Measurements from ENCODE around the gene TP63. TPM values are rescaled to one million over a fixed set of nuclear protein-coding genes. Genes with fewer than 3 reads are reported as not detected.

Gene TP63
- total and polyA plus RNA-seq, 2 donors (not counting 3 experiments of a cell fraction or from before 2014, with no cell fraction given) = not detected

- H3K9me1 ChIP-seq (replicated peaks; ENCODE audit: control insufficient read depth, extremely low read depth, insufficient read depth, low read length) = no peaks in the 10 kb centered on the region
- no peak overlapping the region for H3K4me3 ChIP-seq (replicated peaks in 1 of 3; ENCODE audit: insufficient read depth in 1 of 3, low read depth in 1 of 3, low read length in 3 of 3)
- TF ChIP-seq POLR2AphosphoS5 (IDR thresholded peaks at IDR 0.05; ENCODE audit: insufficient read depth, low read depth, low read length) = no peak
- TF ChIP-seq, protein P1, sequence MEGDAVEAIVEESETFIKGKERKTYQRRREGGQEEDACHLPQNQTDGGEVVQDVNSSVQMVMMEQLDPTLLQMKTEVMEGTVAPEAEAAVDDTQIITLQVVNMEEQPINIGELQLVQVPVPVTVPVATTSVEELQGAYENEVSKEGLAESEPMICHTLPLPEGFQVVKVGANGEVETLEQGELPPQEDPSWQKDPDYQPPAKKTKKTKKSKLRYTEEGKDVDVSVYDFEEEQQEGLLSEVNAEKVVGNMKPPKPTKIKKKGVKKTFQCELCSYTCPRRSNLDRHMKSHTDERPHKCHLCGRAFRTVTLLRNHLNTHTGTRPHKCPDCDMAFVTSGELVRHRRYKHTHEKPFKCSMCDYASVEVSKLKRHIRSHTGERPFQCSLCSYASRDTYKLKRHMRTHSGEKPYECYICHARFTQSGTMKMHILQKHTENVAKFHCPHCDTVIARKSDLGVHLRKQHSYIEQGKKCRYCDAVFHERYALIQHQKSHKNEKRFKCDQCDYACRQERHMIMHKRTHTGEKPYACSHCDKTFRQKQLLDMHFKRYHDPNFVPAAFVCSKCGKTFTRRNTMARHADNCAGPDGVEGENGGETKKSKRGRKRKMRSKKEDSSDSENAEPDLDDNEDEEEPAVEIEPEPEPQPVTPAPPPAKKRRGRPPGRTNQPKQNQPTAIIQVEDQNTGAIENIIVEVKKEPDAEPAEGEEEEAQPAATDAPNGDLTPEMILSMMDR (IDR thresholded peaks at IDR 0.05; ENCODE audit: extremely low read depth in 1 of 2, insufficient read depth in 1 of 2, low read depth in 1 of 2, low read length in 2 of 2) = no peak
- dilution Hi-C loops (cut with MboI; ENCODE audit: extremely low pct_ligation_motif_present, low sequenced_read_pairs) (no loop called here), intact Hi-C loops (cut with micrococcal nuclease) (no loop called here)
- H3K36me3 ChIP-seq (ENCODE audit: control insufficient read depth in 2 of 2, extremely low read depth in 1 of 2, insufficient read depth in 2 of 2, low read length in 2 of 2) = no peaks in the 10 kb centered on the region
- ChIA-PET POLR2A (no interaction called here), CTCF (interaction anchor here (0.9 kb wide), 1 partner anchor 403 kb away, joined by 3 read pairs; no protein-coding TSS in a partner anchor)
- H3K79me2 ChIP-seq (ENCODE audit: control insufficient read depth, insufficient read depth, low read length) = no peaks in the 10 kb centered on the region
- H3K27me3 ChIP-seq (ENCODE audit: control insufficient read depth in 2 of 2, insufficient read depth in 2 of 2, low read length in 2 of 2) = no peaks in the 10 kb centered on the region
- no peak overlapping the region for H3K9ac ChIP-seq (replicated peaks; ENCODE audit: extremely low read depth, insufficient read depth, low read length)
- no peak overlapping the region for H3K4me2 ChIP-seq (ENCODE audit: insufficient read depth, low read length)
- FAIRE-seq = no peak
- no peaks in the 10 kb centered on the region for H4K20me1 ChIP-seq (replicated peaks; ENCODE audit: control insufficient read depth, extremely low read depth, insufficient read depth, low read length)
- DNase-seq (ENCODE audit: low read depth, low spot score) = no peak
- H3K4me1 ChIP-seq (ENCODE audit: control insufficient read depth, extremely low read depth, insufficient read depth, low read length) = no peaks in the 10 kb centered on the region
- no peaks in the 10 kb centered on the region for H3K9me3 ChIP-seq (replicated peaks; ENCODE audit: control insufficient read depth, insufficient read depth, low read length)
- no TSS peak for BruUV-seq (replicated peaks)
- no peak overlapping the region for H3K27ac ChIP-seq (ENCODE audit: insufficient read depth, low read depth, low read length)
- H2AFZ ChIP-seq (ENCODE audit: low read depth, low read length) = no peak overlapping the region
These were observed 4.9 kb downstream of the TP63 start for GRCh38 chr3:189636048-189636447.

DNA sequence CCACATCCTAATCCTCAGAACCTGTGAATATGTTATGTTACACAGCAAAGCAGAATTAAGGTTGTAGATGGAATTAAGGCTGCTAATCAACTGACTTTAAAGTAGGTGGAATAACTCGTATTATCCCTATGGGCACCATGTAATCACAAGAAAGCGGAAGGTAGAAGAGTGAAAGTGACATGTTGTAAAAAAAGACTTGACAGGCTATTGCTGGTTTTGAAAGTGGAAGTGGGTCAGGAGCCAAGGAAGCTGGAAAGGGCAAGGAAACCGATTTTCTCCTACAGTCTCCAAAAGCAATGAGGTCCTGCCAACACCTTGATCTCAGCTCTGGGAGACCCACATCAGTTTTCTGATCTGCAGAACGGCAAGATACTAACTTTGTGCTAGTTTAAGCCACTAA lies 6.6 kb downstream of the TP63 start:
- Histone ChIP-seq H3K79me2 (ENCODE audit: control insufficient read depth, insufficient read depth, low read length) (no peaks in the 10 kb centered on the region), H3K4me3 (replicated peaks in 1 of 3; ENCODE audit: insufficient read depth in 1 of 3, low read depth in 1 of 3, low read length in 3 of 3) (no peak overlapping the region), H3K27ac (ENCODE audit: insufficient read depth, low read depth, low read length) (no peak overlapping the region), H3K9me1 (replicated peaks; ENCODE audit: control insufficient read depth, extremely low read depth, insufficient read depth, low read length) (no peaks in the 10 kb centered on the region), H2AFZ (ENCODE audit: low read depth, low read length) (no peak overlapping the region), H3K36me3 (ENCODE audit: control insufficient read depth in 2 of 2, extremely low read depth in 1 of 2, insufficient read depth in 2 of 2, low read length in 2 of 2) (no peaks in the 10 kb centered on the region), H3K4me1 (ENCODE audit: control insufficient read depth, extremely low read depth, insufficient read depth, low read length) (no peaks in the 10 kb centered on the region), H3K9ac (replicated peaks; ENCODE audit: extremely low read depth, insufficient read depth, low read length) (no peak overlapping the region), H3K4me2 (ENCODE audit: insufficient read depth, low read length) (no peak overlapping the region), H3K9me3 (replicated peaks; ENCODE audit: control insufficient read depth, insufficient read depth, low read length) (no peaks in the 10 kb centered on the region), H3K27me3 (ENCODE audit: control insufficient read depth in 2 of 2, insufficient read depth in 2 of 2, low read length in 2 of 2) (no peaks in the 10 kb centered on the region), H4K20me1 (replicated peaks; ENCODE audit: control insufficient read depth, extremely low read depth, insufficient read depth, low read length) (no peaks in the 10 kb centered on the region)
- no peak for DNase-seq (ENCODE audit: low read depth, low spot score)
- no TSS peak for BruUV-seq (replicated peaks)
- intact Hi-C loops (cut with micrococcal nuclease) (no loop called here), dilution Hi-C loops (cut with MboI; ENCODE audit: extremely low pct_ligation_motif_present, low sequenced_read_pairs) (no loop called here)
- TF ChIP-seq POLR2A (IDR thresholded peaks at IDR 0.05; ENCODE audit: low read depth, low read length) = no peak
- TF ChIP-seq EZH2 (IDR thresholded peaks at IDR 0.05; ENCODE audit: borderline replicate concordance, low read depth, low read length, severe bottlenecking) = no peak
- no peak for TF ChIP-seq GATA2 (IDR thresholded peaks at IDR 0.05; ENCODE audit: insufficient read depth, insufficient read length, low read depth, low read length)
- TF ChIP-seq JUN (IDR thresholded peaks at IDR 0.05; ENCODE audit: borderline replicate concordance, insufficient read depth, insufficient read length, low read depth) = no peak
- no peak for TF ChIP-seq POLR2AphosphoS5 (IDR thresholded peaks at IDR 0.05; ENCODE audit: insufficient read depth, low read depth, low read length)
- TF ChIP-seq, protein P2, sequence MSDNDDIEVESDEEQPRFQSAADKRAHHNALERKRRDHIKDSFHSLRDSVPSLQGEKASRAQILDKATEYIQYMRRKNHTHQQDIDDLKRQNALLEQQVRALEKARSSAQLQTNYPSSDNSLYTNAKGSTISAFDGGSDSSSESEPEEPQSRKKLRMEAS (IDR thresholded peaks at IDR 0.05; ENCODE audit: insufficient read depth, insufficient read length) = no peak
- no peak for TF ChIP-seq FOS (IDR thresholded peaks at IDR 0.05; ENCODE audit: borderline replicate concordance, insufficient read depth, low read length)
- no peak for TF ChIP-seq MYC (IDR thresholded peaks at IDR 0.05; ENCODE audit: low read depth, low read length)
- TF ChIP-seq, protein P1 (IDR thresholded peaks at IDR 0.05; ENCODE audit: extremely low read depth in 1 of 2, insufficient read depth in 1 of 2, low read depth in 1 of 2, low read length in 2 of 2) = no peak
- ChIA-PET POLR2A (no interaction called here), CTCF (no interaction called here)
- no peak for FAIRE-seq

All from endothelial cell of umbilical vein (primary cell).